IMR-90 (cell line): ENCODE data around the gene ARHGAP21.

Source experiments
- BHLHE40 ChIP-seq: fragments of 150-350 bp; IDR thresholded peaks from 2 replicates; pipeline ENCODE4 v1.6.1; 2016; ENCODE audit warnings: mild to moderate bottlenecking, low read depth, low read length
- CEBPB ChIP-seq: IDR thresholded peaks from 2 replicates; pipeline ENCODE4 v1.6.1; 2012; ENCODE audit warnings: low read depth, low read length, improper control_type of control experiment
- CHD1 ChIP-seq: IDR thresholded peaks from 2 replicates; pipeline ENCODE4 v1.6.1; 2012; ENCODE audit warnings: low read depth, low read length, improper control_type of control experiment
- FOS ChIP-seq: fragments of 150-350 bp; IDR thresholded peaks from 2 replicates; pipeline ENCODE4 v1.6.1; 2016; ENCODE audit warnings: low read depth, low read length
- MAZ ChIP-seq: IDR thresholded peaks from 2 replicates; pipeline ENCODE4 v1.6.1; 2012; ENCODE audit warnings: low read depth, mild to moderate bottlenecking, low read length, improper control_type of control experiment, moderate library complexity, borderline replicate concordance
- MXI1 ChIP-seq: IDR thresholded peaks from 2 replicates; pipeline ENCODE4 v1.6.1; 2012; ENCODE audit warnings: low read depth, mild to moderate bottlenecking, low read length, moderate library complexity, borderline replicate concordance
- POLR2A ChIP-seq: IDR thresholded peaks from 2 replicates; pipeline ENCODE4 v1.6.1; 2012; ENCODE audit warnings: mild to moderate bottlenecking, low read depth, low read length
- RAD21 ChIP-seq: IDR thresholded peaks from 2 replicates; pipeline ENCODE4 v1.6.1; 2012; ENCODE audit warnings: low read length, improper control_type of control experiment
- RFX5 ChIP-seq: IDR thresholded peaks from 2 replicates; pipeline ENCODE4 v1.8.0; 2012; ENCODE audit warnings: low read depth, mild to moderate bottlenecking, low read length, moderate library complexity
- SMC3 ChIP-seq: fragments of 150-350 bp; IDR thresholded peaks from 2 replicates; pipeline ENCODE4 v1.6.1; 2016; ENCODE audit warnings: low read depth, mild to moderate bottlenecking, antibody characterized with exemption, low read length, moderate library complexity
- TF ChIP-seq, protein P1 (sequence below): conservative IDR thresholded peaks from 2 replicates; pipeline ENCODE4 v1.5.1; 2012; ENCODE audit warnings: mild to moderate bottlenecking, low read depth, low read length, improper control_type of control experiment
- TF ChIP-seq, protein P2 (sequence below): fragments of 150-350 bp; IDR thresholded peaks from 2 replicates; pipeline ENCODE4 v1.6.1; 2017; ENCODE audit warnings: mild to moderate bottlenecking, antibody characterized with exemption, low read length, low read depth

DNA sequence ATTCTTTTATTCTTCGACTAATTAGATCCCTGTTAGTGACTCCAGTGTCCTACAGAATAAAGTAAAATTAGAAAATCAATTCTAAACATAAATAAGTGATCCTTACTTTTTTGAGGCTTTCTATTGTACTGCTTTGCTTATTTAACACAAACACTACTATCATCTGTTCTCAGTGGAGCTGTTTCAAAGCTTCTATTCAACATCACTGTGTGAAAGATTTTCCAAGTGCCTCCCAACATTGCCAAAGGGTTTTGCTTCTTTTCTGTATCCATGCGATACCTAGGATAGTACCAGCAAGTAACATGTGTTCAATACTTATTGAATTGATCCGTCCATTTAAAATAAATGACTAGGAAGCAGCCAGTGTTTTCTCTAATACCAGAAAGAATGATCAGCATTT lies 125.7 kb downstream of the ARHGAP21 start:
- TF ChIP-seq, protein P1, sequence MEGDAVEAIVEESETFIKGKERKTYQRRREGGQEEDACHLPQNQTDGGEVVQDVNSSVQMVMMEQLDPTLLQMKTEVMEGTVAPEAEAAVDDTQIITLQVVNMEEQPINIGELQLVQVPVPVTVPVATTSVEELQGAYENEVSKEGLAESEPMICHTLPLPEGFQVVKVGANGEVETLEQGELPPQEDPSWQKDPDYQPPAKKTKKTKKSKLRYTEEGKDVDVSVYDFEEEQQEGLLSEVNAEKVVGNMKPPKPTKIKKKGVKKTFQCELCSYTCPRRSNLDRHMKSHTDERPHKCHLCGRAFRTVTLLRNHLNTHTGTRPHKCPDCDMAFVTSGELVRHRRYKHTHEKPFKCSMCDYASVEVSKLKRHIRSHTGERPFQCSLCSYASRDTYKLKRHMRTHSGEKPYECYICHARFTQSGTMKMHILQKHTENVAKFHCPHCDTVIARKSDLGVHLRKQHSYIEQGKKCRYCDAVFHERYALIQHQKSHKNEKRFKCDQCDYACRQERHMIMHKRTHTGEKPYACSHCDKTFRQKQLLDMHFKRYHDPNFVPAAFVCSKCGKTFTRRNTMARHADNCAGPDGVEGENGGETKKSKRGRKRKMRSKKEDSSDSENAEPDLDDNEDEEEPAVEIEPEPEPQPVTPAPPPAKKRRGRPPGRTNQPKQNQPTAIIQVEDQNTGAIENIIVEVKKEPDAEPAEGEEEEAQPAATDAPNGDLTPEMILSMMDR = no peak
- TF ChIP-seq RFX5 (no peak), SMC3 (no peak), POLR2A (no peak), CHD1 (no peak), MAZ (no peak), FOS (no peak), MXI1 (no peak), RAD21 (no peak), CEBPB (no peak), BHLHE40 (no peak)
- TF ChIP-seq, protein P2, sequence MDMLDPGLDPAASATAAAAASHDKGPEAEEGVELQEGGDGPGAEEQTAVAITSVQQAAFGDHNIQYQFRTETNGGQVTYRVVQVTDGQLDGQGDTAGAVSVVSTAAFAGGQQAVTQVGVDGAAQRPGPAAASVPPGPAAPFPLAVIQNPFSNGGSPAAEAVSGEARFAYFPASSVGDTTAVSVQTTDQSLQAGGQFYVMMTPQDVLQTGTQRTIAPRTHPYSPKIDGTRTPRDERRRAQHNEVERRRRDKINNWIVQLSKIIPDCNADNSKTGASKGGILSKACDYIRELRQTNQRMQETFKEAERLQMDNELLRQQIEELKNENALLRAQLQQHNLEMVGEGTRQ = no peak
